Stimulated activated CD8-positive, alpha-beta memory T cell treated with anti-CD3 and anti-CD28 coated beads, Interleukin-15, amount 100 ng/mL, for 4 hours (primary cell): ENCODE data around the gene RBFOX1.

Experiments used
- DNase-seq, 2 donors: peaks; one replicate each; pipeline ENCODE4 v3.0.0-alpha.2; 2020; ENCODE audit warnings: low read depth in 2 of 2

The RBFOX1 gene

GRCh38 chr16:7688811-7689210 is 356.2 kb downstream of the RBFOX1 start:
- DNase-seq, result no peak

GRCh38 chr16:7689234-7689633 is 356.6 kb downstream of the RBFOX1 start:
- no peak for DNase-seq

GRCh38 chr16:7691533-7691932 is 358.9 kb downstream of the RBFOX1 start:
- DNase-seq, result no peak

GRCh38 chr16:7703672-7704071 is 371.0 kb downstream of the RBFOX1 start:
- no peak for DNase-seq

- no peak for DNase-seq
Measured at GRCh38 chr16:7705885-7706284, 373.2 kb downstream of the RBFOX1 start.

GRCh38 chr16:7709186-7709585 is 376.5 kb downstream of the RBFOX1 start:
- DNase-seq, result no peak

GRCh38 chr16:7713244-7713643 is 380.6 kb downstream of the RBFOX1 start:
- DNase-seq, result no peak

- no peak for DNase-seq
Measured at GRCh38 chr16:7714775-7715174, 382.1 kb downstream of the RBFOX1 start.

GRCh38 chr16:7716660-7717550 is 384.3 kb downstream of the RBFOX1 start:
- DNase-seq, result no peak

GRCh38 chr16:7722761-7723160 is 390.1 kb downstream of the RBFOX1 start:
- DNase-seq, result no peak

GRCh38 chr16:7731141-7731540 is 398.5 kb downstream of the RBFOX1 start:
- DNase-seq, result no peak

GRCh38 chr16:7736138-7736665 is 403.6 kb downstream of the RBFOX1 start:
- no peak for DNase-seq

GRCh38 chr16:7742626-7743025 is 410.0 kb downstream of the RBFOX1 start:
- DNase-seq, result no peak

- DNase-seq, result no peak
Measured at GRCh38 chr16:7744546-7745264, 412.1 kb downstream of the RBFOX1 start.

GRCh38 chr16:7745276-7745675 is 412.6 kb downstream of the RBFOX1 start:
- DNase-seq, result no peak

- DNase-seq, result no peak
Measured at GRCh38 chr16:7746941-7747340, 414.3 kb downstream of the RBFOX1 start.

GRCh38 chr16:7748522-7748921 is 415.9 kb downstream of the RBFOX1 start:
- DNase-seq, result no peak

GRCh38 chr16:7755347-7755882 is 422.8 kb downstream of the RBFOX1 start:
- no peak for DNase-seq
